Osteocyte (in vitro differentiated cells): Measurements from ENCODE around the gene RFX2. TPM values are rescaled to one million over a fixed set of nuclear protein-coding genes. Genes with fewer than 3 reads are reported as not detected.
A peak's percentile ranks its signal among the peaks of the same experiment; 100 is the strongest.

Experiments
- DNase-seq: peaks from one replicate; pipeline ENCODE4 v3.0.0; 2021; ENCODE audit warnings: mixed read lengths; ENCODE audit not compliant: unreplicated experiment; ENCODE audit errors: extremely low spot score
- H3K27ac Mint-ChIP-seq: one replicate; pipeline ENCODE4 v1.8.0; 2021; ENCODE audit warnings: mild to moderate bottlenecking, mixed read lengths; ENCODE audit not compliant: unreplicated experiment
- H3K27me3 Mint-ChIP-seq: one replicate; pipeline ENCODE4 v1.8.0; 2021; ENCODE audit warnings: mixed read lengths; ENCODE audit not compliant: unreplicated experiment
- H3K36me3 Mint-ChIP-seq: one replicate; pipeline ENCODE4 v1.8.0; 2021; ENCODE audit warnings: mixed read lengths; ENCODE audit not compliant: unreplicated experiment
- H3K4me1 Mint-ChIP-seq: one replicate; pipeline ENCODE4 v1.8.0; 2021; ENCODE audit warnings: mixed read lengths; ENCODE audit not compliant: unreplicated experiment
- H3K4me3 Mint-ChIP-seq: one replicate; pipeline ENCODE4 v1.8.0; 2021; ENCODE audit warnings: mild to moderate bottlenecking, moderate library complexity, mixed read lengths; ENCODE audit not compliant: unreplicated experiment
- H3K9me3 Mint-ChIP-seq: one replicate; pipeline ENCODE4 v1.8.0; 2021; ENCODE audit warnings: mixed read lengths; ENCODE audit not compliant: unreplicated experiment
- CTCF ChIP-seq: fragments of 200-600 bp; sonication (generic); IDR thresholded peaks from 2 replicates; pipeline ENCODE4 v1.5.0; 2021; ENCODE audit warnings: antibody characterized with exemption, mild to moderate bottlenecking, moderate library complexity
- total RNA-seq: library from RNA; stranded (reverse); gene quantifications from 2 replicates; pipeline ENCODE4 v1.2.1, GENCODE V29; 2021

Gene RFX2
- total RNA-seq, 1 donor from 2014 or later: 5.3 TPM

- peak overlapping the region; percentile 96 for H3K27ac Mint-ChIP-seq
- H3K36me3 Mint-ChIP-seq: peaks cover 8% of the 10 kb centered on the region
- no peak for TF ChIP-seq CTCF
- no peak for DNase-seq
- no peaks in the 10 kb centered on the region for H3K27me3 Mint-ChIP-seq
- peaks cover 42% of the 10 kb centered on the region for H3K4me1 Mint-ChIP-seq
- H3K4me3 Mint-ChIP-seq: peak overlapping the region; percentile 92
- no peaks in the 10 kb centered on the region for H3K9me3 Mint-ChIP-seq
These were observed 131.4 kb downstream of the RFX2 start for GRCh38 chr19:5978606-5979552.

- no peaks in the 10 kb centered on the region for H3K27me3 Mint-ChIP-seq
- peak within 1 kb of the TSS; percentile 96 for H3K27ac Mint-ChIP-seq
- H3K4me3 Mint-ChIP-seq: peak within 1 kb of the TSS; percentile 92
- peak; percentile 100 for DNase-seq
- peaks cover 8% of the 10 kb centered on the region for H3K36me3 Mint-ChIP-seq
- peaks cover 42% of the 10 kb centered on the region for H3K4me1 Mint-ChIP-seq
- no peak for TF ChIP-seq CTCF
- no peaks in the 10 kb centered on the region for H3K9me3 Mint-ChIP-seq
These were observed 132.3 kb downstream of the RFX2 start, which contains the start of gene RANBP3 for GRCh38 chr19:5977785-5978605. Gene RANBP3 (minus strand): TSS chr19:5978140. CDS start chr19:5978082, 58 bp downstream.

GRCh38 chr19:5977222-5977784 lies 133.0 kb downstream of the RFX2 start:
- H3K36me3 Mint-ChIP-seq: peaks cover 11% of the 10 kb centered on the region
- H3K27ac Mint-ChIP-seq: peak overlapping the region; percentile 86
- DNase-seq: no peak
- no peaks in the 10 kb centered on the region for H3K9me3 Mint-ChIP-seq
- no peaks in the 10 kb centered on the region for H3K27me3 Mint-ChIP-seq
- H3K4me1 Mint-ChIP-seq: peaks cover 42% of the 10 kb centered on the region
- H3K4me3 Mint-ChIP-seq: peak overlapping the region; percentile 92
- TF ChIP-seq CTCF: no peak

- peaks cover 42% of the 10 kb centered on the region for H3K4me1 Mint-ChIP-seq
- H3K4me3 Mint-ChIP-seq: peak overlapping the region; percentile 92
- H3K9me3 Mint-ChIP-seq: no peaks in the 10 kb centered on the region
- DNase-seq: no peak
- no peak for TF ChIP-seq CTCF
- H3K27me3 Mint-ChIP-seq: no peaks in the 10 kb centered on the region
- H3K27ac Mint-ChIP-seq: peak overlapping the region; percentile 86
- peaks cover 11% of the 10 kb centered on the region for H3K36me3 Mint-ChIP-seq
These were observed 133.5 kb downstream of the RFX2 start for GRCh38 chr19:5976768-5977167.
